HG03571 (cell line): Measurements from ENCODE around the gene NACA2.
"Not testable (repeated sequence)": the region's sequence is repeated elsewhere in the genome, so short reads cannot be mapped to it uniquely, and the experiment has no call there.

Source experiments
- ATAC-seq: cut with Tn5 transposase; IDR thresholded peaks from one replicate; pipeline ENCODE4 v1.9.1; 2021; ENCODE audit not compliant: unreplicated experiment

The NACA2 gene

DNA sequence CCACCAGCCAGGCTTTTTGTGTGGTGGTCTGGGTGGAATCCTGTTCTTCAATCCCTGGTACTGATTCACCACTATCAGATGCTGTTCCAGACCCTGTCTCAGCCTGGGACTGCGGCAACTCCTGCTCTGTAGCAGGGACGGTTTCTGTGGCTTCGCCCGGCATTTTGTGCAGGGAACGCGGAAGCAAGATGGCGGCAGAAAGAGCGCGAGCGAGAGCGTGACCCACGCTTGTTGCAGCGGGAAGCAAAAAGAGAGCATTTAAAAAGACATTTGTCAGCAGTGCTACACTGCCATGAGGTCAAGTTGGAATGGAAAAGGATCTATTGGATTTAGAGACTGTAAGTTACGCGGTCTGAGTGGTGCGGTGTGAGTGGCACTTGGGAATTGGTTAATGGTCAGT is at the start of gene NACA2:
TSS of gene NACA2 (minus strand) at position 202 of the 400 bp plus-strand sequence. CDS start at position 163, 39 bp downstream.
- ATAC-seq: no peak

DNA sequence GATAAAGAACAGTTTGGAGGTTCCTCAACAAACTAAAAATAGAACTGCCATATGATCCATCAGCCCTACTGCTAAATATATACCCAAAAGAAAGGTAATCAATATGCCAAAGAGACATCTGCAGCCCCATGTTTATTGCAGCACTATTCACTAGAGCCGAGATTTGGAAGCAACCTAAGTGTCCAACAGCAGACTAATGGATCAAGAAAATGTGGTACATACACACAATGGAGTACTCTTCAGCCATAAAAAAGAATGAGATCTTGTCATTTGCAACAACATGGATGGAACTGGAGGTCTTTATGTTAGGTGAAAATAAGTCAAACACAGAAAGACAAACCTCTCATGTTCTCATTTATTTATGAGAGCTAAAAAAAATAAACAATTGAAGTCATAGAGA is 48.8 kb upstream of the NACA2 start:
- no peak for ATAC-seq

DNA sequence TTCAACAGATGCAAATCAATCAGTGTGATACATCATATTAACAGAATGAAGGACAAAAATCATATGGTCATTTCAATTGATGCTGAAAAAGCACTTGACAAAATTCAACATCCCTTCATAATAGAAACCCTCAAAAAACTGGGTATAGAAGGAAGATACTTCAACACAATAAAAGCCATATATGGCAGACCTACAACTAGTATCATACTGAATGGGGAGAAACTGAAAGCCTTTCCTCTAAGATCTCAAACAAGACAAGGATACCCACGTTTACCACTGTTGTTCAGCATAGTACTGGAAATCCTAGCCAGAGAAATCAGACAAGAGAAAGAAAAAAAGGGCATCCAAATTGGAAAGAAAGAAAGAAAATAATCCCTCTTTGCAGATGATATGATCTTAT is 47.1 kb upstream of the NACA2 start:
- ATAC-seq: no peak

DNA sequence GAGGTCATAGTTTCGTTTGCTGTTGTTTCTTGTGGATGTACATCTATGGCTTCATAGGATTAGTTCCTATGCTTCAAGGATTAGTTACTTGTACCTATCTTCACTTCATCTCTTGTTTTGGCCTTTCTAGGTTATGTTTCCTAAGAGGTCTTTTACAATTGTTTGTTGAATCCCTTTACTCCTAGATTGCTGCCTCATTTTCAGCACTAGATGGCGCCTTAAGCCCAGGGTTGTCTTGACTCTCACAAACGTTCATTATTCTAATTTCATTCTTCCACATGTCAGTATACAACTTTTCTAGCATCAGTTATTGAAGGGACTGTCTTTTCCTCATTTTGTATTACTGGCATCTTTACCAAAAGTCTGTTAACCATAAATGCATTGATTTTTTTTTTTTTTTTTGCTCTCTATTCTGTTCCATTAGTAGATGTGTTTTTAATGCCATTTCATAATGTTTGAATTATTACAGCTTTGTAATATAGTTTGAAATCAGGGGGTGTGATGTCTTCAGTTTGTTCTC is 45.0 kb upstream of the NACA2 start:
- ATAC-seq: no peak

DNA sequence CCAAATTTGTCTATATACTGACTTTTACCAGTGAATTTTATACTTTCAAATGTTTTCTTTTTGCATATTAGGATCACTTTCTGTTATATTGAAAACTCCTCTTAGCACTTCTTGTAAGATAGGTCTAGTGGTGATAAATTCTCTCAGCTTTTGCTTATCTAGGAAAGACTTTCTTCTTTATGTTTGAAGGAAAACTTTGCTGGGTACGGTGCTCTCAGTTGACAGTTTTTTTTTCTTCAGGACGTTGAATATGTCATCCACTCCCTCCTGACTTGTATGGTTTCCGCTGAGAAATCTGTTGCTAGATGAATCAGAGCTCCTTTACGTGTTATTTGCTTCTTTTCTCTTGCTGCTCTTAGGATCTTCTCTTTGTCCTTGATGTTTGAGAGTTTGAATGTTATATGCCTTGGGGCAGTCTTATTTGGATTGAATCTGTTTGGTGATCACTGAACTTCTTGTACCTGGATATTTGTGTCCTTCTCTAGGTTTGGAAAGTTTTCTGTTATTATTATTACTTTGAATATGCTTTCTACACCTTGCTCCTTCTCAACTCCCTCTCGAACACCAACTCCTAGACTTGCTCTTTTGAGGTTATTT is 44.0 kb upstream of the NACA2 start:
- ATAC-seq: no peak

DNA sequence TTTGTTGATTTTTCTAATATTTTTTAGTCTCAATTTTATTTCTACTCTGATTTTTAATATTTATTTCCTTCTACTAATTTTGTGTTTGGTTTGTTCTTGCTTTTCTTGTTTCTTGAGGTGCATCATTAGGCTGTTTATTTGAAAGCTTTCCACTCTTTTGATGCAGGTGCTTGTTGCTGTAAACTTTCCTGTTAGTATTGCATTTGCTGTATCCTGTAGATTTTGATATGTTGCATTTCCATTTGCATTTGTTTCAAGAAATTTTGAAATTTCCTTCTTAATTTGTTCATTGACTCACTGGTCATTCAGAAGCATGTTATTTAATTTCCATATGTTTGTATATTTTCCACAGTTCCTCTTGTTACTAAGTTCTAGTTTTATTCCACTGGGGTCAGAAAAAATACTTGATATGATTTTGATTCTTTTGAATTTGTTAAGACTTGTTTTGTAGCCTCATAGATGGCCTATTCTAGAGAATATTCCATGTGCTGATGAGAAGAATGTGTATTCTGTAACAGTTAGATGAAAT is 43.1 kb upstream of the NACA2 start:
- no peak for ATAC-seq

DNA sequence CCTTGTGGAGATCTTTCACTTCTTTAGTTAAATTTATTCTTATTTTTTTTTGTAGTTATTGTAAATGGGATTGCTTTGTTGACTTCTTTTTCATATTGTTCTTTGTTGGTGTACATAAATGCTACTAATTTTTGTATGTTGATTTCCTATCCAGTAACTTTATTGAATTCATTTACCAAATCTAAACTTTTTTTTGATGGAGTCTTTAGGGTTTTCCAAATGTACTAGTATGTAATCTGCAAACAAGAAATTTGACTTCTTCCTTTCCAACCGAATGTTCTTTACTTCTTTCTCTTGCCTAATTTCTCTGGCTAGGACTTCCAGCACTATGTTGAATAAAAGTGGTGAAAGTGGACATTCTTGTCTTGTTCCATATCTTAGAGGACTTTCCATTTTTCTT is 41.8 kb upstream of the NACA2 start:
- no peak for ATAC-seq

DNA sequence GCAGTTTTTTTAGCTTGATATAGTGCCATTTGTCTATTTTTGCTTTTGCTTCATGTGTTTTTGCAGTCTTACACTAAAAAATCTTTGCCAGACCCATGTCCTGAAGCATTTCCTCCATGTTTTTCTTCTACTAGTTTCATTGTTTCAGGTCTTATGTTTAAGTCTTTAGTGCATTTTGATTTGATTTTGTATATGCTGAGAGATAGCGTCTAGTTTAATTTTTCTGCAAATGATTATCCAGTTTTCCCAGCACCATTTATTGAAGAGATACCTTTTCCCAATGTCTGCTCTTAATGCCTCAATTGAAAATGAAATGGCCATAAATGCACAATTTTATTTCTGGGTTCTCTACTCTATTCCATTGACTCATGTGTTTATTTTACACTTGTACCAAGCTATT is 40.8 kb upstream of the NACA2 start:
- no peak for ATAC-seq

DNA sequence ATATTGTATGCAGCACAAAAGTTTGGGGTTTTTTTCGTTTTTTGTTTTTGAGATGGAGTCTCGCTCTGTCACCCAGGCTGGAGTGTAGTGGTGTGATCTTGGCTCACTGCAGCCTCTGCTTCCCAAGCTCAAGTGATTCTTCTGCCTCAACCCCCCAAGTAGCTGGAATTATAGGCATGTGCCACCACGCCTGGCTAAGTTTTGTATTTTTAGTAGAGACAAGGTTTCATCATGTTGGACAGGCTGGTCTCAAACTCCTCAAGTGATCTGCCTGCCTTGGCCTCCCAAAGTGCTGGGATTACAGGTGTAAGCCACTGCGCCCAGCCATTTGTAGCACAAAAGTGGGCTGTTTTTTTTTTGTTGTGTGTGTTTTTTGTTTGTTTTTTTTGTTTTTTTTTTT is 37.1 kb upstream of the NACA2 start:
- not testable (repeated sequence) for ATAC-seq

DNA sequence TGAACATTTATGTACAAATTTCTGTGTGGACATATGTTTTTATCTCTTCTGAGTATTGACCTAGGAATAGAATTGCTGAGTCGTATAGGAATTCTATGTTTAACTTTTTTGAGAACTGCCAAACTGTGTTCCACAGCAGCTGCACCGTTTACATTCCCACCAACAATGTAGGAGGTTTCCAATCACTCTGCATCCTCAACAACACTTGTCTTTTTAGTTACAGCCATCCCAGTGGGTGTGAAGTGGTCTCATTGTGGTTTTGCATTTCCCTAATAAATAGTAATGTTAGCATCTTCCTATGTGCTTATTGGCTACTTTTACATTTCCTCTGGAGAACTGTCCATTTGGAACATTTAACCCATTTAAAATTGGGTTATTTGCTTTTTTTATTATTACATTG is 36.6 kb upstream of the NACA2 start:
- no peak for ATAC-seq

DNA sequence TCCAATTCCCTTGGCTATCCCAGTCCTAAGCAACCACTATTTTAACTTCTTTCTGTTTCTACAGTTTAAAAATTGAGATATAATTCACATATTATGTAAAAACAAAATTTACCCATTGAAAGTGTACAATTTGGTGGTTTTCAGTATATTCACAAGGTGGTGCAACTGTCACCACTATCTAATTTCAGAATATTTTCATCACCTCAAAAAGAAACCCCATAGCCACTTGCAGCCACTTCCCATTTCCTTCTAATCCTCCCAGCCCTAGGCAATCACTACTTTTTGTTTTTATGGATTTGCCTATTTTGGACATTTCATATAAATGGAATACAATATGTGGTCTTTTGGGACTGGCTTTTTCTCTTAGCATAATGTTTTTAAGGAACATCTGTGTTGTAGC is 36.1 kb upstream of the NACA2 start:
- ATAC-seq: no peak

DNA sequence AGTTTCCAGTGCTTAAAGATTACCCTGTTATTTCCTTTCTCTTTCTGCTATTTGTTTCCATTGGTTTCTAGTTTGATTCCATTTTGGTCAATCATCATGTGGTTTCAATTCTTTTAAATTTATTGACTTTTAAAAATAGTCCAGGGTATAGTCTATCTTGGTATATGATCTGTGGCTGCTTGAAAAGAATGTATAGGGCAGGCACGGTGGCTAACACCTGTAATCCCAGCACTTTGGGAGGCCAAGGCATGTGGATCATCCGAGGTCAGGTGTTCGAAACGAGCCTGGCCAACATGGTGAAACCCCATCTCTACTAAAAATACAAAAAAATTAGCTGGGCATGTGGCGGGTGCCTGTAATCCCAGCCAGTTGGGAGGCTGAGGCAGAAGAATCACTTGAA is 34.5 kb upstream of the NACA2 start:
- no peak for ATAC-seq

DNA sequence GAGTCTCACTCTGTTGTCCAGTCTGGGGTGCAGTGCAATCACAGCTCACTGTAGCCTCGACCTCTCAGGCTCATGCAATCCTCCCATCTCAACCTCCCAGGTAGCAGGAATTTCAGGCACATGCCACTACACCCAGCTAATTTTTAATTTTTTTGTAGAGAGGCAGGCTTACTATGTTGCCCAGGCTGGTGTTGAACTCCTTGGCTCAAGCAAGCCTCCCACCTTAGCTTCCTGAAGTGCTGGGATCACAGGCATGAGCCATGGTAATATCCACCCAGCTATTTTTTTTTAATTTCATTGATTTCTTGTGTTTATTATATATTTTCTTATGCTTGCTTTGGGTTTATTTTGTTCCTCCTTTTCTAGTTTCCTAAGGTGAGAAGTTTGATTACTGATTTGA is 33.9 kb upstream of the NACA2 start:
- ATAC-seq: no peak

DNA sequence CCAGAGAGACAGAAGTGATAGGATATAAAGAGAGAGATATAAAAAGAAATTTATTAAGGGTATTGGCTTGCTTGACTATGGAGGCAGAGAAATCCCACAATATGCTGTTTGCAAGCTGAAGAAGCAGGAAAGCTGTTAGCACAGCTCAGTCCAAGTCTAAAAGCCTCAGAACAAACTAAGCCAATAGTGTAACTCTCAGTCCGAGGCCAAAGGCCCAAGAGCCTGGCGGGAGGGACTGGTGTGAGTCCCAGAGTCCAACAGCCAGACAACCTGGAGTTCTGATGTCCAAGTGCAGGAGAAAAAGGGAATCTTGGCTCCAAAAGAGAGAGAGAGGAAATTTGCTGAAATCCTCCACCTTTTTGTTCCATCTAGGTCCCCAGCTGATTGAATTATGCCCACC is 30.3 kb upstream of the NACA2 start:
- no peak for ATAC-seq

DNA sequence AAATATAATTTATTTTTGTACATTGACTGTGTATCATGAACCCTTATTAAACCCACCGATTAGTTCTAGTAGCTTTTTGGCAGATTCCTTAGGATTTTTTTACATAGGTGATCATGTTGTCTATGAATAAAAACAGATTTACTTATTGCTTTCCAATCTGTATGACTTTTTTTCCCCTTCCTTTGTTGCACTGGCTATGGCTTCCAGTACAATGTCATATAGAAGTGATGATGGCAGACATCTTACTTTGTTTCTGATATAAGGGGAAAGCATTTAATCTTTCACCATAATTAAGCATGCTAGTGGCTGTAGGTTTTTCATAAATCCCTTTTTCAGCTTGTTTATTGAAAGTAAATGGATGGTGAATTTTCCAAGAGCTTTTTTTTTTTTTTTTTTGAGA is 28.9 kb upstream of the NACA2 start:
- no peak for ATAC-seq

DNA sequence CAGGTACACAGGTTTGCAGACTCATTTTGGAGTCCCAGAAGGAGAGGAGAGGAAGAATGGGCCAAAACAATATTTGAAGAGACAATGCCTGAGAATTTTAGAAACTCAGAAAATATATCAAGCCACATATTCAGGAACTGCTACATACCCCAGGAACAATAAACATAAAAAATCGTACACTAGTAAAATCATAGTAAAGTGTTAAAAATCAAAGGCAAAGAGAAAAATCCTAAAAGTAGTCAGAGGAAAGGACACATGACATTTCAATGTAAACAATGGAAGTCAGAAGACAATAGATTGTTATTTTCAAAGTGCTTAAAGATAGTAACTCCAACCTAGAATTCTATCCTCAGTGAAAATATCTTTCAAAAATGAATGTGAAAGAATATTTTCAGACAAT is 28.5 kb upstream of the NACA2 start:
- no peak for ATAC-seq

DNA sequence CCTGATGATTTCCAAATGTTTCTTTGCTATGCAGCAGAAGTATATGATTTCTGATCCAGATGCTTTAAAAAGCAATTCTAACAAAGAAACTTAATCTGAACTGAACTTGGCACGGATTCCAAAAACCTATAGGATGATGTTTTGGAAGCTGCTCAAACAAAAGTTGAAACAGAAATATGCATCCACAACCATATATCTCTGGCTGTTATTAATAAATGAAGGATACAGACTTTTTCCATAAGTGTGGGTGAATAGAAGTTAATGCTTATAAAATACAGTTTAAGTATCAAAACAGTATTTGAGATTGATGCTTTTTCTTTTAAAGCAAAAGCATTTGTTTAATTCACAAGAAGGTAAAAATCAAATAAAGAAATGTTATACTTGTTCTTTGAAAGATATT is 27.9 kb upstream of the NACA2 start:
- no peak for ATAC-seq

DNA sequence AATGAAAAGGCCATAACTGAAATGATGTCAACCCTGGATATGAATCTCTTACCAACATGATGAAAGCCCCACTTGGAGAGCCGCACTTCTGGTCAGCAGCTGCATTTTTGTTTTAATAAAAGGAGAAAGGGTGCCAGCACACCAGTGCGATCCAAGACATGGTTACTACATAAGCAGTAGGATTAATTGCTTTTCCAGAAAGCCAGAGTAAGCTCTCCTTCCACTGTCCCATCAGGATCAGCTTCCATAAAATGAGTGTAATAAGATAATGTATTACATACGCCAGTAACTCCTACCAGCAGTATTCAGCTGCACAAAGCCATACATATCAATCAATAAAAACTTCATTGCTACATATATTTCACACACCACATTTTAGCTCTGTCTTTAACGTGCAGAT is 26.3 kb upstream of the NACA2 start:
- ATAC-seq: no peak

DNA sequence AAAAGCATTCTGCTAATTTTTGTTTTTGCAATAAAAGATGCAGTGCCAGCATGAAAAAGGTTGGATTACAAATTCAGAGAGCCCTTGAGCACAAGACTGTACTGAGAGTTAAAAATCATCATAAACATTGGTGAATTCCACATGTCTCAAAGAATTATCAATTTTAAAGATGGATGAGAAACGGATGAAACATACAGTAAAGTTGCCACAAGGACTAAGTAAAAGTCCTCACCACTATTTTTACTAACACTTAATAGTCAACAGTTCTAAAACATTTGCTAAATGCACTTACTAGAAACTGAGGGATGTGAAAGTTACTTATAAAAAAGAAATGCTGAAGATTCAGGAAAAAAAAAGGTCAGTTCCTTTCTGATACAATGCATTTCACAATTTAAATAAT is 25.8 kb upstream of the NACA2 start:
- ATAC-seq: no peak

DNA sequence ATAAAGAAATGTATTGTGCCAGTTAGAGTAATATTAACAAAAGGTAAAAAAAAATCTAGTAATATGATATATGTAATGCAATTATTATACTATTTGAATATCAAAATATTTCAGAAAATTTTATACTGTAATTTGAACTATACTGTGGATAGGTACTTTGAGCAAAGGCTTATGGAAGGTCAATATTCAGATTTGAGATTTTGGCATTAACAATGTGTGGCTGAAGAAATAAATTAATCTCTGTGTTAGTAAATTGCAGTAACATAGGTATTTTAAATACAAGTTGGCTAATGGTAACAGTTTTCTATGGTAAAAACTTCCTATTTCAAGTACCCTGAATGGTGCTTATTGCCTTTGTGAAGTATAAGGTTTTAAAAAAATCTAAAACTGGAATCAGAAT is 23.2 kb upstream of the NACA2 start:
- ATAC-seq: no peak

DNA sequence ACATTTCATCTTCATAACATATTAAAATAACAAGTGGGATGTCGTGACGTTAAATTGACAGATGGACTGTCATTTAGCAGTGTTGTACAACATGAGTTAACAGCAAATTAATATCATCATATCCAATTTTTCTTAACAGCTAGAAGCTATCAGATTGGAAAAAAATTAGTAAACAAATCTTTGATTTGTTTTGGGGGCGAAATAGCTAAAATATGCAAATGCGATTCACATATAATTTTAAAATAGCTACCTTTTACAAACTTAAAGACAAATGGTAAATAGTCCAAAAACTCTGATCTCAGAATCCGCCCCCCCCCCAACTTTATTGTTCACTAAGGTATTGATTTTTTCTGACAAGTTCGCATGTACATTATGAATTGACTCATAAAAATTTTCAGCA is 20.3 kb upstream of the NACA2 start:
- no peak for ATAC-seq

DNA sequence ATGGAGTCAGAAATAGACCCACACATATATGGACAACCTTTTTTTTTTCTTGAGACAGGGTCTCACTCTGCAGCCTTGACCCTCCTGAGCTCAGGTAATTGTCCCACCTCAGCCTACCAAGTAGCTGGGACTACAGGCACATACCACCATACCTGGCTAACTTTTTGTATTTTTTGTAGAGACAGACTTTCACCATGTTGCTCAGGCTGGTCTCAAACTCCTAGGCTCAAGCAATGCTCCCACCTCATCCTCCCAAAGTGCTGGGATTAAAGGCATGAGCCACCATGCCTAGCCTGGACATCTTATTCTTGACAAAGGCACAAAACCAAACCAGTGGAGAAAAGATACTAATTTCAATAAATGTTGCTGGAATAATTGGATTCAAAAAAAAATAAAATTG is 14.7 kb upstream of the NACA2 start:
- no peak for ATAC-seq

DNA sequence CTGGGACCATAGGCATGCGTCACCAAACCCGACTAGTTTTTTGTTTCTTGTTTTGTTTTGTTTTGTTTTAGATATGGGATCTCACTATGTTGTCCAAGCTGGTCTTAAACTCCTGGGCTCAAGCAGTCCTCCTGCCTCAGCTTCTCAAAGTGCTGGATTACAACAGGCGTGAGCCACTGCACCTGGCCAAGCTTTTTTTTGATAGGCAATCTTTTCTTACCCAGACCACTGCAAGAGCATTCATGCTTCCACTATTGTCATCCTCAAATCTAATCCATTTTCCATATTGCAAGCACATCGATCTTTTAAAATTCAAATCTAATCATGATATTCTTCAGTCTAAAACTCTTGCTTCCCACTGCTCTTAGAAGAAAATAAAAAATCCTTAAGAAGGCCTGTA is 10.3 kb upstream of the NACA2 start:
- ATAC-seq: no peak
